H1 (cell line): ENCODE measurements around the gene TMEM134. TPM values are rescaled to one million over a fixed set of nuclear protein-coding genes. Genes with fewer than 3 reads are reported as not detected.

Source experiments
- EZH2 ChIP-seq: fragments of 200-600 bp; sonication (generic); IDR thresholded peaks from 2 replicates; pipeline ENCODE4 v1.7.1; 2012; ENCODE audit warnings: low read depth, mild to moderate bottlenecking, moderate library complexity, low read length, inconsistent platforms; ENCODE audit not compliant: severe bottlenecking
- polyA plus RNA-seq, 7 experiments: library from polyadenylated mRNA; depleted of rRNA in 3 of 7; stranded (reverse) in 5 of 7; unstranded in 2 of 7; fragments of >200 nt in 5 of 7; fragments of 200-250 nt in 2 of 7; gene quantifications; 1 replicate in 5 of 7; 2 replicates in 1 of 7; 4 replicates in 1 of 7; pipeline versions ENCODE4 v1.2.1 to v1.2.3, GENCODE V29; 2011 to 2013; ENCODE audit warnings: missing spikeins in 2 of 7, mixed read lengths in 2 of 7
- total RNA-seq: library from RNA; stranded (reverse); fragmentation: NEBNext Ultra II Directional; extraction: Animal tissue kit (Norgen Biotek cat#: 25700); gene quantifications from 2 replicates; pipeline ENCODE4 v1.2.1, GENCODE V29; 2021

Gene TMEM134
- total and polyA plus RNA-seq, 2 of the 8 experiments (the other 6 are each of a cell fraction or from before 2014, with no cell fraction given): 32.4 to 229 TPM

DNA sequence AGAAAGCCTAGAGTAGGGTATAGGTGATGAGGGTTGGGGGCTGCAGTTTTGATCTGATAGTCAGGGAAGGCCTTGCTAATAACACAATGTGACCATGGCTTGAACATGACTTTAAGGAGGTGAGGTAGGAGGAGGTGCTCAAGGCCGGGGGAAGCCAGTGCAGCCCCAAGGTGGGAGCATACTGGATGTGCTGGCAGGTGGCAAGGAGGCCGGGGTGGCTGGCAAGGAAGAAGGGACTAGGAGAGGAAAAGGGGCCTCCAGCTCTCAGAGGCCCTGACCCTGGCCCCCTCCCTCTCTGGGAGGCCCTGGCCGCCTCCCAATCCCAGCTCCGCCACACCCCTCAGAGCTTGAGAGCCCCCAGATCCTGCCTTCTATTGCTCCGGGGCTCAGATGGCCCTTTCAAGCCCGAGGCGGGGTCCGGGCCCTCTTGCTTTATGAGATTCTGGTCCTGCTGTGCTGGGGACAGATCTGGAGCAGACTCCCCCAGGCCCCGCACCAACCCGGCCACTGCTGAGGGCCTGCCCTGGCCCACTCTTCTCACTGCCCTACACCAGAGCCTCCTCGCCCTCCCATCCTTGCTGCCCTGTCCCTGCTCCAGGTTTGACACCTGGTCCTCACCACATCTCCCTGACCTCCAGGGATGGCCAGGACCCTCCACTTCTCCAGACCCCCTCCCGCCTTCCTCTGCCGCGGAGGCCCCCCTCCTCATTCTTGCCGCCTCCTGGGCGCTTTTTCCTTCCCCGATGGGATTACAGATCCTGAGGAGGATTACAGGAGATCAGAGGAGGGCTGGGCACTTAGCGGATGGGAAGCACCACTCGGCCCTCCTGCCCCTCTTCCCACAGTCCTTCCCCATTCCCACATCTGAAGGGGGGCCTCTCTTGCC is 34.3 kb upstream of the TMEM134 start (continued):
- no peak for TF ChIP-seq EZH2
